Tibial nerve (tissue), 4 donors: Measurements from ENCODE around the gene MAST3.

Experiments used
- EP300 ChIP-seq, 2 donors: sonication (generic); formaldehyde crosslinking; IDR thresholded peaks; one replicate each; pipeline ENCODE4 v1.6.1; 2017; ENCODE audit warnings: antibody characterized with exemption in 2 of 2, mild to moderate bottlenecking in 1 of 2
- TF ChIP-seq, protein P1 (sequence below), 5 experiments: fragments of 200-600 bp in 3 of 5; fragments of 450-650 bp in 2 of 5; sonication (generic) in 3 of 5; IDR thresholded peaks; one replicate each; pipeline ENCODE4 v1.5.1; 2016 to 2019; ENCODE audit warnings: antibody characterized with exemption in 5 of 5, mild to moderate bottlenecking in 3 of 5, moderate library complexity in 2 of 5

DNA sequence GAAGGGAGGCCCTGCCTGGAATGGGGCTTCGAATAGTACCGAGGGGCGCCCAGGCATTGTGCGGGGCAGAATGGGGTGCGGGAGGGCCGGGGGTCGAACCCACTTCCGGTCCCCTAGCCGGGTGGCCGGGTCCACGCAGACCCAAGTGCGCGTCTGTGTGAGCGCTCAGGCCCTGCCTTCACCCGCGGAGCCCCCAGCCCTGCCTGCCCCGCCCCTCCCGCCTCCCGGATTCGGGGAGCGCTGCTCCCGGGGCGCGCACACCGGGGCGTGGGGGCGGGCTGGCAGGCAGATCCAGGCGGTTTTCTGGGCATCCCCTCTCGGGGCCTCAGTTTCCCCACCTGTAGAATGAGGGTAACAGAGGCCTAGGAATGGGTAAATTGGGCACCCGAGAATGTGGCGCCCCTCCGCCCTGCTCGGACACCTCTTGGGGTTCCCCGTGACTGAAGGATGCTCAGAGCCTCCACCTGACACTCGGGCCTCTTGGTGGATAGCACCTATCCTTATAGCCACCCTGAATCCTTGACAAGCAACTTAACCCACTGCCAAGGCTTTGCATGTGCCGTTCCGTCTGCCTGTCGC is 56.1 kb downstream of the MAST3 start:
- TF ChIP-seq EP300 (IDR thresholded peaks at IDR 0.05), result no peak
- TF ChIP-seq, protein P1, sequence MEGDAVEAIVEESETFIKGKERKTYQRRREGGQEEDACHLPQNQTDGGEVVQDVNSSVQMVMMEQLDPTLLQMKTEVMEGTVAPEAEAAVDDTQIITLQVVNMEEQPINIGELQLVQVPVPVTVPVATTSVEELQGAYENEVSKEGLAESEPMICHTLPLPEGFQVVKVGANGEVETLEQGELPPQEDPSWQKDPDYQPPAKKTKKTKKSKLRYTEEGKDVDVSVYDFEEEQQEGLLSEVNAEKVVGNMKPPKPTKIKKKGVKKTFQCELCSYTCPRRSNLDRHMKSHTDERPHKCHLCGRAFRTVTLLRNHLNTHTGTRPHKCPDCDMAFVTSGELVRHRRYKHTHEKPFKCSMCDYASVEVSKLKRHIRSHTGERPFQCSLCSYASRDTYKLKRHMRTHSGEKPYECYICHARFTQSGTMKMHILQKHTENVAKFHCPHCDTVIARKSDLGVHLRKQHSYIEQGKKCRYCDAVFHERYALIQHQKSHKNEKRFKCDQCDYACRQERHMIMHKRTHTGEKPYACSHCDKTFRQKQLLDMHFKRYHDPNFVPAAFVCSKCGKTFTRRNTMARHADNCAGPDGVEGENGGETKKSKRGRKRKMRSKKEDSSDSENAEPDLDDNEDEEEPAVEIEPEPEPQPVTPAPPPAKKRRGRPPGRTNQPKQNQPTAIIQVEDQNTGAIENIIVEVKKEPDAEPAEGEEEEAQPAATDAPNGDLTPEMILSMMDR (IDR thresholded peaks at IDR 0.05), result no peak
